A549 (cell line): Measurements from ENCODE around the gene PPFIA4. TPM values are rescaled to one million over a fixed set of nuclear protein-coding genes. Genes with fewer than 3 reads are reported as not detected.

Experiments used
- ATAC-seq, 2 experiments: fragments of 200-7000 bp in 1 of 2; fragments of >200 bp in 1 of 2; cut with Nextera tagmentation in 1 of 2; cut with Tn5 transposase in 1 of 2; 3 replicates each; pipeline versions ENCODE4 v1.8.0 to v1.9.1; 2018 to 2020; ENCODE audit warnings: mild to moderate bottlenecking in 1 of 2, moderate library complexity in 1 of 2
- CTCF ChIA-PET: fragments of 300-600 bp; sonication (Branson Sonifier 250); formaldehyde crosslinking; extraction: SDS; loops from one replicate; lab custom pipeline; 2021; ENCODE audit warnings: antibody characterized with exemption, inconsistent platforms; lab: Yijun Ruan, JAX
- POLR2A ChIA-PET: fragments of 350-600 bp; formaldehyde crosslinking; extraction: SDS; loops from one replicate; lab custom pipeline; 2021; ENCODE audit warnings: antibody characterized with exemption, inconsistent platforms; lab: Yijun Ruan, JAX
- DNase-seq, 2 experiments: peaks; one replicate each; pipeline versions ENCODE4 v3.0.0 to v3.0.0-alpha.2; 2011 to 2016; ENCODE audit warnings: low read depth in 1 of 2, low spot score in 1 of 2
- FAIRE-seq: peaks from 2 replicates; lab custom pipeline; 2011; peaks lifted over from hg19 to GRCh38; lab: Jason Lieb, UNC
- H3K27ac ChIP-seq, 2 experiments: fragments of >200 bp; sonication (Bioruptor Twin); formaldehyde crosslinking; 3 replicates each; pipeline ENCODE4 v1.5.1; 2016 to 2017
- H3K4me1 ChIP-seq: fragments of >200 bp; sonication (Bioruptor Twin); formaldehyde crosslinking; 3 replicates; pipeline ENCODE4 v1.6.1; 2016
- H3K4me2 ChIP-seq: fragments of >200 bp; sonication (Bioruptor Twin); formaldehyde crosslinking; 3 replicates; pipeline ENCODE4 v1.6.1; 2016
- H3K4me3 ChIP-seq: fragments of >200 bp; sonication (Bioruptor Twin); formaldehyde crosslinking; 3 replicates; pipeline ENCODE4 v1.5.1; 2016
- H3K9me3 ChIP-seq: fragments of >200 bp; sonication (Bioruptor Twin); formaldehyde crosslinking; 3 replicates; pipeline ENCODE4 v1.6.1; 2016
- BHLHE40 ChIP-seq: IDR thresholded peaks from 2 replicates; pipeline ENCODE4 v1.6.1; 2012; ENCODE audit warnings: low read depth, low read length, inconsistent platforms
- EHF ChIP-seq: fragments of 250-450 bp; sonication (Bioruptor Pico); IDR thresholded peaks from 2 replicates; pipeline ENCODE4 v1.5.0; 2020; ENCODE audit warnings: mild to moderate bottlenecking
- ESRRA ChIP-seq: fragments of 150-350 bp; IDR thresholded peaks from 2 replicates; pipeline ENCODE4 v1.6.1; 2014; ENCODE audit warnings: mild to moderate bottlenecking, low read length, borderline replicate concordance
- FOSB ChIP-seq: fragments of 250-450 bp; sonication (Bioruptor Pico); IDR thresholded peaks from 2 replicates; pipeline ENCODE4 v1.5.0; 2020; ENCODE audit warnings: mild to moderate bottlenecking, moderate library complexity
- FOSL2 ChIP-seq, 2 experiments: fragments of 450-650 bp in 1 of 2; fragments of >200 bp in 1 of 2; sonication (Bioruptor Twin) in 1 of 2; formaldehyde crosslinking; IDR thresholded peaks; 2 replicates each; pipeline versions ENCODE4 v1.5.0 to v1.6.1; 2016 to 2020; ENCODE audit warnings: mild to moderate bottlenecking in 1 of 2, moderate library complexity in 1 of 2
- HDAC2 ChIP-seq: fragments of 200-600 bp; sonication (generic); IDR thresholded peaks from 2 replicates; pipeline ENCODE4 v1.6.1; 2016
- HOXA7 ChIP-seq: fragments of 250-450 bp; sonication (Bioruptor Pico); IDR thresholded peaks from 2 replicates; pipeline ENCODE4 v1.5.0; 2020; ENCODE audit warnings: mild to moderate bottlenecking, moderate library complexity
- JUN ChIP-seq, 2 experiments: fragments of >200 bp; sonication (Bioruptor Twin); formaldehyde crosslinking; IDR thresholded peaks; 2 replicates in 1 of 2; 3 replicates in 1 of 2; pipeline ENCODE4 v1.6.1; 2016 to 2017
- KDM1A ChIP-seq: fragments of 200-600 bp; sonication (generic); IDR thresholded peaks from 2 replicates; pipeline ENCODE4 v1.6.1; 2016; ENCODE audit warnings: low read depth, mild to moderate bottlenecking
- NR3C1 ChIP-seq: fragments of >200 bp; sonication (Bioruptor Twin); formaldehyde crosslinking; IDR thresholded peaks from 3 replicates; pipeline ENCODE4 v1.6.1; 2017
- POLR2AphosphoS2 ChIP-seq: conservative IDR thresholded peaks from 2 replicates; pipeline ENCODE4 v1.6.1; 2012; ENCODE audit warnings: low read length, improper control_type of control experiment, inconsistent platforms
- RAD21 ChIP-seq, 2 experiments: fragments of >200 bp in 1 of 2; sonication (Bioruptor Twin) in 1 of 2; formaldehyde crosslinking in 1 of 2; IDR thresholded peaks in 1 of 2; conservative IDR thresholded peaks in 1 of 2; 2 replicates in 1 of 2; 3 replicates in 1 of 2; pipeline ENCODE4 v1.6.1; 2012 to 2018; ENCODE audit warnings: inconsistent platforms in 1 of 2
- RARB ChIP-seq: fragments of 250-450 bp; sonication (Bioruptor Pico); IDR thresholded peaks from 2 replicates; pipeline ENCODE4 v1.8.0; 2021; ENCODE audit warnings: mild to moderate bottlenecking, moderate library complexity
- RCOR1 ChIP-seq: fragments of 150-350 bp; IDR thresholded peaks from 2 replicates; pipeline ENCODE4 v1.6.1; 2014; ENCODE audit warnings: antibody characterized with exemption, low read length, low read depth
- RFX5 ChIP-seq: fragments of 450-650 bp; IDR thresholded peaks from 2 replicates; pipeline ENCODE4 v1.7.1; 2014; ENCODE audit warnings: antibody characterized with exemption, mild to moderate bottlenecking, moderate library complexity
- SREBF2 ChIP-seq: fragments of 450-650 bp; IDR thresholded peaks from 2 replicates; pipeline ENCODE4 v1.6.1; 2014; ENCODE audit warnings: mild to moderate bottlenecking, moderate library complexity
- ZNF302 ChIP-seq: fragments of 250-450 bp; sonication (Bioruptor Pico); IDR thresholded peaks from 2 replicates; pipeline ENCODE4 v1.9.0; 2021; ENCODE audit warnings: inconsistent platforms, mild to moderate bottlenecking, moderate library complexity
- WGBS: methylation state at CpG from one replicate; pipeline ENCODE4 v1.1.6; 2017; ENCODE audit errors: missing lambda C conversion rate; 5-methylcytosine and 5-hydroxymethylcytosine counted together
- polyA plus RNA-seq, 4 experiments: library from polyadenylated mRNA; depleted of rRNA in 3 of 4; stranded (reverse); fragments of >200 nt; fragmentation: RNase III in 1 of 4; extraction: RNeasy Plus Mini Kit Qiagen cat#74134 plus additional on column Dnase treatment in 1 of 4; gene quantifications; 2 replicates in 3 of 4; 3 replicates in 1 of 4; pipeline ENCODE4 v1.2.3, GENCODE V29; 2011 to 2017
- TF ChIP-seq, protein P1 (sequence below): IDR thresholded peaks from 2 replicates; pipeline ENCODE4 v1.6.1; 2012; ENCODE audit warnings: low read depth, borderline replicate concordance
- TF ChIP-seq, protein P2 (sequence below): fragments of >200 bp; sonication (Bioruptor Twin); formaldehyde crosslinking; IDR thresholded peaks from 3 replicates; pipeline ENCODE4 v1.5.1; 2016
- TF ChIP-seq, protein P3 (sequence below): fragments of 450-650 bp; IDR thresholded peaks from 2 replicates; pipeline ENCODE4 v1.6.1; 2014; ENCODE audit warnings: antibody characterized with exemption
- TF ChIP-seq, protein P4 (sequence below): fragments of 250-450 bp; sonication (Bioruptor Pico); IDR thresholded peaks from 2 replicates; pipeline ENCODE4 v1.5.0; 2020; ENCODE audit warnings: low read depth, mild to moderate bottlenecking, moderate library complexity

The PPFIA4 gene
- polyA plus RNA-seq, 2 of the 4 experiments (the other 2 are of a cell fraction) = 0.47 to 0.63 TPM

DNA sequence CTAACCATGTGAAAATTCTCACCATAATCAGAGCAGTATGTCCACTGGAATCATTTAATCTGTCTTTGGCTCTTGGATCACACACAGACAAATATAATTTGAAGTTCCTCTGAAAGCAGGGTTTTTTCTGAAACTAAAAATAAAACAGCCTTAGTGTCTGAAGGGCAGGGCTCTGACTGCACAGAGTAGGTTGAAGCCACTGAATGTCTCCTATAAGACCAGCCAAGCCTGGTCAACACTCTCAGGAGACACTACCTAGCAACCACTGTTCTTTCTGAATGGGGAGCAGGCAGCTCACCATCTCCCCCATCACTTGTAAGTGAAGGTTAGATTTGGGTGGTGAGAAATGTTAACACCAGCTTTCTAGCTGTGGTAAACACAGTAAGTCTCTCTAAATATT lies 35.2 kb upstream of the PPFIA4 start:
- no peak for TF ChIP-seq HDAC2
- TF ChIP-seq, protein P1, sequence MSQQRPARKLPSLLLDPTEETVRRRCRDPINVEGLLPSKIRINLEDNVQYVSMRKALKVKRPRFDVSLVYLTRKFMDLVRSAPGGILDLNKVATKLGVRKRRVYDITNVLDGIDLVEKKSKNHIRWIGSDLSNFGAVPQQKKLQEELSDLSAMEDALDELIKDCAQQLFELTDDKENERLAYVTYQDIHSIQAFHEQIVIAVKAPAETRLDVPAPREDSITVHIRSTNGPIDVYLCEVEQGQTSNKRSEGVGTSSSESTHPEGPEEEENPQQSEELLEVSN = no peak
- TF ChIP-seq RCOR1 = no peak
- TF ChIP-seq ZNF302 (CRISPR knock-in tag) = no peak
- no peak for TF ChIP-seq POLR2AphosphoS2
- TF ChIP-seq, protein P2, sequence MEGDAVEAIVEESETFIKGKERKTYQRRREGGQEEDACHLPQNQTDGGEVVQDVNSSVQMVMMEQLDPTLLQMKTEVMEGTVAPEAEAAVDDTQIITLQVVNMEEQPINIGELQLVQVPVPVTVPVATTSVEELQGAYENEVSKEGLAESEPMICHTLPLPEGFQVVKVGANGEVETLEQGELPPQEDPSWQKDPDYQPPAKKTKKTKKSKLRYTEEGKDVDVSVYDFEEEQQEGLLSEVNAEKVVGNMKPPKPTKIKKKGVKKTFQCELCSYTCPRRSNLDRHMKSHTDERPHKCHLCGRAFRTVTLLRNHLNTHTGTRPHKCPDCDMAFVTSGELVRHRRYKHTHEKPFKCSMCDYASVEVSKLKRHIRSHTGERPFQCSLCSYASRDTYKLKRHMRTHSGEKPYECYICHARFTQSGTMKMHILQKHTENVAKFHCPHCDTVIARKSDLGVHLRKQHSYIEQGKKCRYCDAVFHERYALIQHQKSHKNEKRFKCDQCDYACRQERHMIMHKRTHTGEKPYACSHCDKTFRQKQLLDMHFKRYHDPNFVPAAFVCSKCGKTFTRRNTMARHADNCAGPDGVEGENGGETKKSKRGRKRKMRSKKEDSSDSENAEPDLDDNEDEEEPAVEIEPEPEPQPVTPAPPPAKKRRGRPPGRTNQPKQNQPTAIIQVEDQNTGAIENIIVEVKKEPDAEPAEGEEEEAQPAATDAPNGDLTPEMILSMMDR = no peak
- TF ChIP-seq FOSL2 (IDR thresholded peaks at IDR 0.05) = no peak
- TF ChIP-seq FOSL2 (CRISPR knock-in tag; IDR thresholded peaks at IDR 0.05) = no peak
- TF ChIP-seq RFX5 = no peak
- no peak for TF ChIP-seq HOXA7
- TF ChIP-seq BHLHE40 = no peak
- no peak for TF ChIP-seq JUN (IDR thresholded peaks at IDR 0.05)
- TF ChIP-seq, all 56 proteins: peak for 0
- Histone ChIP-seq H3K27ac (no peak overlapping the region), H3K9me3 (no peaks in the 10 kb centered on the region), H3K4me1 (no peaks in the 10 kb centered on the region), H3K4me2 (no peak overlapping the region), H3K4me3 (no peak overlapping the region)
- FAIRE-seq = no peak
- DNase-seq = no peak
- POLR2A ChIA-PET = no interaction called here
- ATAC-seq = no peak
- CTCF ChIA-PET = interaction anchor here (0.5 to 2.5 kb wide), 4 partner anchors 8 to 243 kb away, joined by 3 to 18 read pairs (median 4); no protein-coding TSS in a partner anchor

DNA sequence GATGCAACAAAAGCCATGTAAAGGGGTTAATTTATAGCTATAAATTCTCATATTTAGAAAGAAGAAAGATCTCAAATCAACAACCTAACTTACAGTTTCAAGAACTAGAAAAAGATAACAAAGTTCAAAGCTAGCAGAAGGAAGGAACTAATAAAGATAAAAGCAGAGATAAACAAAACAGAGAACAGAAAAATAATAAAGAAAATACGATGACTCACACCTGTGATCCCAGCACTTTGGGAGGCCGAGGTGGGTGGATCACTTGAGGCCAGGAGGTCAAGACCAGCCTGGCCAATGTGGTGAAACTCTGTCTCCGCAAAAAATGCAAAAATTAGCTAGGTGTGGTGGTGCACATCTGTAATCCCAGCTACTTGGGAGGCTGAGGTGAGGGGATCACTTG lies 31.5 kb upstream of the PPFIA4 start:
- CTCF ChIA-PET = interaction anchor here (0.6 to 1.3 kb wide), 3 partner anchors 17 to 108 kb away, joined by 3 to 6 read pairs (median 4); no protein-coding TSS in a partner anchor
- H3K4me2 ChIP-seq = no peak overlapping the region
- WGBS = 6% methylated on average over 3 of the region's 3 CpGs
- no peak overlapping the region for H3K27ac ChIP-seq
- no peak overlapping the region for H3K4me3 ChIP-seq
- no peaks in the 10 kb centered on the region for H3K9me3 ChIP-seq
- DNase-seq = no peak
- FAIRE-seq = no peak
- no peak for ATAC-seq
- POLR2A ChIA-PET = interaction anchor here (1.6 kb wide), 1 partner anchor 13 kb away, joined by 6 read pairs; the partner anchor contains the start of gene TMEM183A
- no peaks in the 10 kb centered on the region for H3K4me1 ChIP-seq
- TF ChIP-seq FOSB (CRISPR knock-in tag) (no peak), ESRRA (no peak), SREBF2 (no peak), RAD21 (conservative IDR thresholded peaks at IDR 0.05 in 1 of 2, IDR thresholded peaks at IDR 0.05 in 1 of 2) (no peak), EHF (no peak), RARB (CRISPR knock-in tag) (no peak), NR3C1 (no peak), RCOR1 (no peak), HDAC2 (no peak), KDM1A (no peak)
- TF ChIP-seq, protein P3, sequence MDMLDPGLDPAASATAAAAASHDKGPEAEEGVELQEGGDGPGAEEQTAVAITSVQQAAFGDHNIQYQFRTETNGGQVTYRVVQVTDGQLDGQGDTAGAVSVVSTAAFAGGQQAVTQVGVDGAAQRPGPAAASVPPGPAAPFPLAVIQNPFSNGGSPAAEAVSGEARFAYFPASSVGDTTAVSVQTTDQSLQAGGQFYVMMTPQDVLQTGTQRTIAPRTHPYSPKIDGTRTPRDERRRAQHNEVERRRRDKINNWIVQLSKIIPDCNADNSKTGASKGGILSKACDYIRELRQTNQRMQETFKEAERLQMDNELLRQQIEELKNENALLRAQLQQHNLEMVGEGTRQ = no peak
- TF ChIP-seq, protein P4, sequence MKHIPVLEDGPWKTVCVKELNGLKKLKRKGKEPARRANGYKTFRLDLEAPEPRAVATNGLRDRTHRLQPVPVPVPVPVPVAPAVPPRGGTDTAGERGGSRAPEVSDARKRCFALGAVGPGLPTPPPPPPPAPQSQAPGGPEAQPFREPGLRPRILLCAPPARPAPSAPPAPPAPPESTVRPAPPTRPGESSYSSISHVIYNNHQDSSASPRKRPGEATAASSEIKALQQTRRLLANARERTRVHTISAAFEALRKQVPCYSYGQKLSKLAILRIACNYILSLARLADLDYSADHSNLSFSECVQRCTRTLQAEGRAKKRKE (CRISPR knock-in tag) = no peak
- TF ChIP-seq, all 56 proteins: peak for 0
